GM12865 (cell line): ENCODE measurements around the gene HMOX1.

Experiments
- DNase-seq: peaks from one replicate; pipeline ENCODE4 v3.0.0; 2010; ENCODE audit warnings: low read depth
- H3K4me3 ChIP-seq: 2 replicates; pipeline ENCODE4 v1.5.1; 2011; ENCODE audit warnings: mild to moderate bottlenecking, low read depth, low read length, control low read depth
- CTCF ChIP-seq: IDR thresholded peaks from 2 replicates; pipeline ENCODE4 v1.5.1; 2011; ENCODE audit warnings: low read length, control low read depth, low read depth, inconsistent platforms; ENCODE audit not compliant: insufficient read depth; ENCODE audit errors: missing control alignments

The HMOX1 gene

GRCh38 chr22:35398591-35398973, 17.7 kb downstream of the HMOX1 start:
- DNase-seq, result no peak
- no peak for TF ChIP-seq CTCF
- H3K4me3 ChIP-seq, result peak overlapping the region; percentile 98; the same call in 1 of the 2 replicates

- peak overlapping the region; percentile 98 for H3K4me3 ChIP-seq
- TF ChIP-seq CTCF, result no peak
- DNase-seq, result peak; percentile 58
Observed at GRCh38 chr22:35399114-35399677, 18.3 kb downstream of the HMOX1 start.

GRCh38 chr22:35399678-35400500, 19.0 kb downstream of the HMOX1 start, which contains the start of gene MCM5:
MCM5 (plus strand) TSS chr22:35400140; CDS start chr22:35400439, 299 bp downstream.
- no peak for TF ChIP-seq CTCF
- H3K4me3 ChIP-seq, result peak within 1 kb of the TSS; percentile 98
- DNase-seq, result peak; percentile 99

GRCh38 chr22:35400501-35400790, 19.6 kb downstream of the HMOX1 start:
- DNase-seq, result peak; percentile 33
- no peak for TF ChIP-seq CTCF
- H3K4me3 ChIP-seq, result peak overlapping the region; percentile 83

GRCh38 chr22:35401863-35402262, 21.0 kb downstream of the HMOX1 start:
- DNase-seq, result no peak
- TF ChIP-seq CTCF, result no peak
- H3K4me3 ChIP-seq, result peak overlapping the region; percentile 83; the same call in 1 of the 2 replicates

- no peak for TF ChIP-seq CTCF
- no peak for DNase-seq
- no peak overlapping the region for H3K4me3 ChIP-seq
Observed at GRCh38 chr22:35403356-35403755, 22.5 kb downstream of the HMOX1 start.
